HG02870 (cell line): ENCODE results near the gene POU2AF3.
"Not testable (repeated sequence)": the region's sequence is repeated elsewhere in the genome, so short reads cannot be mapped to it uniquely, and the experiment has no call there.

ENCODE experiments used
- ATAC-seq: cut with Tn5 transposase; IDR thresholded peaks from one replicate; pipeline ENCODE4 v1.9.1; 2021; ENCODE audit warnings: mild to moderate bottlenecking, moderate library complexity; ENCODE audit not compliant: unreplicated experiment

Gene POU2AF3

DNA sequence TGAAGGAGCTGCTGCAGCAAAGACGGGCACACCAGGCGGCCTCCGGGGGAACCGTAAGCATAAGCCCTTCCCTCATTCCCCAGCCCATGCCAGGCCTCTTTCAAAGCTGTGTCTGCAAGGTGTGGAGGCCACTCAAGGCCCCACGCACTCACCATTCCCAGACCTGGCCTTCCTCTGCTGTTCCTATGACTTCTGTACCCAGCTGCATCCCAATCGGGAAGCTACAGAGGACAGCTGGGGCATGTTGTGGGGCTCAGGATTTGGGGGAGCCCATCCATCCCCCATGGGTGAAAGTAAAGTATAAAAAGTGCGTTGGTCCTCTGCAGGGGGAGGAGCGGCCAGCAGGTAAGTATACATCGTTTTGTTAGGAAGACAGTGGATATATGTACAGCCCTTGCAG, 2.2 kb downstream of the POU2AF3 start:
- no peak for ATAC-seq

DNA sequence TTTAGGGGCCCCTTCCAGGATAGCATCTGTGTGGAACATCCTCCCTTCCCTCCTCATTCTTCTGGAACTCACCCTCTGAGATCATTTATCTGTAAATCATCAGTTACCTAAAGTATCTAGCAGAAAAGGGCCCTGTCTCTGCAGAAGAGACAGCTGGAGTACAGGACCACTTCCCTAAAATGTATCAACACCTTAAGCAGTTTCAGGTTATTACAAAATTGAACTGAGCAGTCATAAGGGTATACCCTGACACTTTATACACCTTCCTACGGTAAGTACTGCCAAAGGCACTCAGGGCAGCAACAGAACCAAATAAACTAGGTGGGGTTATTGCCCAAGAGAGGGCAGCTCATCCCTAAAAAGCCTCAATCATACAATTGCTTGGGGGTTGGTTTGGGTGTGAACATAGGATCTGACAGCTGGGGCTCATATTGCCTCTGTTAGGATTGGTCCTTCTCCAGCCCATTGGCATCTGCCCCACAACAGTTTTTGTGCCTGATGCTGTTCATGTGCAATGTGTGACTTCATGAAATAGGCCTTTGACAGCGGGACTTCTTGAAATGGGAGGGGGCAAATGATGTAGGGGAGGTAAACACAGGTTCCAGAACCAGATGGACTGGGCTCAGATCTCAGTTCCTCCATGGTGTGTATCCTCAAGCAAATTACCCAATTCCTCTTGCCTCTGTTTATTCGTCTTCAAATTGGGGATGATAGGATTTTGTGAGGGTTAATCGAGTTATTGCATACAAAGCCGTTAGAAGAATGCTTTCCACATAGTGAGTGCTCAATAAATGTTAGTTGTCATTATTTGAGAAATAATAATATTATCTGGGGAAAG, 2.9 kb downstream of the POU2AF3 start:
- peak; percentile 42 for ATAC-seq

DNA sequence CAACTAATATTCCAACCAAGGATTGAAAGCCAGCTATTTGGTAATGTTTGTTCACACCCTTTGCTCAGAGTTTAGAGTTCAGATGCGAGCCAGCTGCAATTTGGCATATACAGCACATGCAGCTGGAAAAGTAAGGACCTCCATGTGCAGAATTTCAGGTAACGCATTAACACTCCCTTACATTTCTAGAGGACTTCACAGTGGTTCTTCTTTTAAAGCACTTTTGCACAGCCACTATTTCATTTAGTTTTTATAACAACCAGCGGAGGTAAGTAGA, 3.4 kb downstream of the POU2AF3 start:
- no peak for ATAC-seq

DNA sequence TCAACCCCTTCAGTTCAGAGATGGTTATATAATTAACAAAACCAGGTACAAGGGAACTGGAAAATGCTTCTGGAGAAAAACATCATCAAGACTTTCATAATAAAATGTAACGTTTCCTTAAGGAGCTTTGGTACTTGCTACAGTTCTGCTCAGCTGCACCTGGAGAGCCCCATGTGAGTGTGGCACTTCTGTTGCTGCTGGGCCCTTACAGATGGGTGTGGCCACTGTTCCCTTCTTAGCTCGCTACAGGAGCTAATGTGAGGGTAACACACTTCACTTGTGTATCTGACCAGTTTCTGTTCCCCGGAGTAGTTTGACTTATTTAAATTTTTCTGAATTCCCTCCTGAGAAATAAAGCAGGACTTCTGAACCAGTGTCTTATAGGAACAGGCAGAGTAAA, 4.0 kb downstream of the POU2AF3 start:
- no peak for ATAC-seq

DNA sequence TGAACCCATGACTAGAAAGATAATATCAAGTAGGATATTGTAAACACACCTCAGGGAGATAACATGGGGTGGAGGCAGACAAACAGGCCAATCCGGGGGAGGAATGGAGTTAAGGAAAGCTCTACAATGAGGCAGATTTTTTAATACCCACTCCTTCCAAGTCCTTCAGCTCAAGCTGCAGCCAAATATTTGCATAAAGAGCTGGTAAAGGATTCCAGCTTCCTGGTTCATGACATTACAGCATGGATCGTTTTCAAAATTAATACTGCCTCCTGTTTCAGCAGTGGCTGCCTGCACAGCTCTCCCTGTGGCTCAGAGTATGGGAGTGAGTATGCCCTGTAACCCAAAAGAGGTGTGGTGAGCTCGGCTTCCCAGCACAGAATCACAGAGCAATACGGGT, 5.1 kb downstream of the POU2AF3 start:
- ATAC-seq, result no peak

DNA sequence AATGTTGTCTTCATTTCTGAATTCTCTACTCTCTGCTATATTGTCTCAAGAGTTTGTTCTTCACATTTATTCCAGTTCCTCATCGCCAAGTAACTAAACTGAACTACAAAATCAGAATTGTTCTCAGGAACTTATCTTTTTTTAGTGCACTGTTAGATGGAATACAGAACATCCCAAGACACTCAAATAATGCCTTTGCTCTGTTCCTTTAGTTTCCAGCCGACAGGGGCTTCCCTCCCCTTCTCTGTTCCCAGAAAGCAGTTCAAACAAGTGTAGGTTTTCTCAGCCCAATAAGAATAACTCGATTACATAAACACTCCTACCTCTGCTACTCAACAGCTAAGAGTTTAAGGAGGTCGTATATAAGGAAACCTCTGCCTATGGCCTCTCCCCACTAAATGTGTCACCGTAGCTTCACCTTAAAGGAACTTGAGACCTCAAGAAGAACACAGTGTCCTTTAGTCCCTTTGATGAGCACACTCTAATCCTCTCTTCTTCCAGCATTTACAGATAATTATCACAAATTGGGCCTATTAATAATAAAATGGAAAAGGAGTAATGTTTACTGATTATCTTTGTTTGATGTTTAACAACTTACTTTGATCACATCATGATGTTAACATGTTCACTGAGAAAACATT, 6.9 kb downstream of the POU2AF3 start:
- ATAC-seq, result no peak

DNA sequence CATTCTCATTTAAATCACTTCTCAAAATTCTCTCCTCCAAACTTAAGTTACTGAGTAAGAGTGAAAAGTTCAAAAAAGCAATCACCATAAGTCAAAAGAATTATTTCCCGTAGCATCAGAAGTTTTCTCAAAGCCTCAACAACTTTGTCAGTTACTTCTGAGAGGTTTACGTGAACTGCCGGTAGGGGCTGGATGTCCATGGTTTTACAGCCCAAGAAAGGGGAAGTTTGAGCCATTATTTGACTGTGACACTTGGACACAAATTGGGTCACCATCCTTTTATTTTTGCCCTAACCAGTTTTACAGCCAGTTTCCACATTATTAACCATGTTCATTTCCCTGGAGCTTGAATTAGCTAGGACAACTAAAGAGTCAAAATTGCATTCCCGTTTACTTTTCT, 7.5 kb downstream of the POU2AF3 start:
- ATAC-seq, result no peak

DNA sequence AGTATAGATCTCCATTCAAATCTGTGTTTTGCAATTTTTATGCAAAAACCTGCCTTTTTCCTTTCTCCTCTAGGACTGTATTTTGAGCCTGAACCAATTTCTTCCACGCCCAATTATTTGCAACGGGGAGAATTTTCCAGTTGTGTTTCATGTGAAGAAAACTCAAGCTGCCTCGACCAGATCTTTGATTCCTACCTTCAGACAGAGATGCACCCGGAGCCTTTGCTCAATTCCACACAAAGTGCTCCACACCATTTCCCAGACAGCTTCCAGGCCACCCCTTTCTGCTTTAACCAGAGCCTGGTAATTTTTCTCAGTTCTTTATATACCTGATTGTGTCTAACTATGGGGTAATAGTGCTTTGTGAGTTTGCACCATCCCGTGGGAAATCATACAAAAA, 8.0 kb downstream of the POU2AF3 start:
- ATAC-seq, result no peak

DNA sequence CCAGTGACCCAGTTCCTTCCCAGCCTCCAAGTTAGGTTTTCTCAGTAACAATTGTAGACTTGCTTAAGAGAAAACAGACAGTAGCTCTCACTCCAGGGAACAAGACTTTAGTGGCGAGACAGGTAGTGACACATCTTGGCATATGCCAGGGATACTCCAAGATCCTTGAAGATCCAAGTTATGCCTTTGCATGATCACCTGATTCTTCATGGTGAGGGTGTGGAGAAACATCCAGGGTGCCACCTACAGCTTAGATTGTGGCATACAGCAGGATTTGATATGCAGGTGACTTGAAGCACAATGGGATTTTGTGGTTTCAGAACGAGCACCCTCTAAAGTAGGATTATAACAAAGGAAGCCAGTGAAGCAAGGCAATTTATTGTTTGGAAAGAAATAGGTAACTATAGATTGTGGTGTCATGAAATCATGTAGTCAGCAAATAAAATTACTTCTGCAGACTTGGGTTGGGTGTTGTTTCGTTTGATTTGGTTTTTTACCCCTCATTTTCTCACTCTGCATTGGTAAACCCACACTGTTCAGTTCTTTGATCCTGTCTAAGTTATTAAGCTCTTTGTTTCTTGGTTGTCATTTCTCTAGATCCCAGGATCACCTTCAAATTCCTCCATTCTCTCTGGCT, 9.2 kb downstream of the POU2AF3 start:
- ATAC-seq, result no peak

DNA sequence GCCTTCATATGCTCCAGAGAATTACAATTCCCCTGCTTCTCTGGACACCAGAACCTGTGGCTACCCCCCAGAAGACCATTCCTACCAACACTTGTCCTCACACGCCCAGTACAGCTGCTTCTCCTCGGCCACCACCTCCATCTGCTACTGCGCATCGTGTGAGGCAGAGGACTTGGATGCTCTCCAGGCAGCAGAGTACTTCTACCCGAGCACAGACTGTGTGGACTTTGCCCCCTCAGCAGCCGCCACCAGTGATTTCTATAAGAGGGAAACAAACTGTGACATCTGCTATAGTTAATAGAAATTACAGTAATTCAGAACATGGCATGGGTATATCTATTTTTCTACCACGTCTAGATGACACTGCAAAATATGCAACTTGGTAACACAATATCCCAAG, 9.8 kb downstream of the POU2AF3 start:
- no peak for ATAC-seq

DNA sequence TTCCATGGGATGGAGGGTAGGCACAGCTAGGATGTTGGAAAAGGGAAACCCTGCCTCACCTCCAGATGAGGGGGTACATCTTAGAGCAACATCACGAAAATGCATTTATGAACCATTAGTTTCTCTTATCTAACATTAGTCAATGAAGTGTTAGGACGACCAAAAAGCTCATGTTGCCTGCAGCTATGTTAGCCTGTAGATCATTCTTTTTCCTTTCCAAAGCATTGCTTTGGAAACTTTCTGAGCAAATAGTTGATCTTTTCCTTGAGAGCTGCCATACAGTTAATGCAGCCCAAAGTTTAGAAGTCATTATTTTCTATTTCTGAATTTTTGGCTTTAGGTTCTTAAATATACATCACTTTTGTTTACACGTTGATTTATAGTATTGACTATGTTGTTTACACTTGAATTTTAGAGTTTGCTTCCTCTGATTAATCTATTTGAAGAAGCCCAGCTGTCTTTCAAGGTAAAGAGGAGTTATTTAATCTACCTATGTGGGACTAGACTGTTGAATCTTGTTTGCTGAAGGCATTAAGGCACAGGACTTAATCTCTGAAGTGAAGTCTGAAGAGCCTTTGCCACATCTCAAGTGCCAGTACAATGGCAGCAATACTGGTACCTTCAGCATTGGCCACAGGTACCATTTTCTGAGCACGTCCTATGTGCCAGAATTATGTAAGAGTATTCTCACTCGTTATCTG, 11.0 kb downstream of the POU2AF3 start:
- ATAC-seq, result no peak

DNA sequence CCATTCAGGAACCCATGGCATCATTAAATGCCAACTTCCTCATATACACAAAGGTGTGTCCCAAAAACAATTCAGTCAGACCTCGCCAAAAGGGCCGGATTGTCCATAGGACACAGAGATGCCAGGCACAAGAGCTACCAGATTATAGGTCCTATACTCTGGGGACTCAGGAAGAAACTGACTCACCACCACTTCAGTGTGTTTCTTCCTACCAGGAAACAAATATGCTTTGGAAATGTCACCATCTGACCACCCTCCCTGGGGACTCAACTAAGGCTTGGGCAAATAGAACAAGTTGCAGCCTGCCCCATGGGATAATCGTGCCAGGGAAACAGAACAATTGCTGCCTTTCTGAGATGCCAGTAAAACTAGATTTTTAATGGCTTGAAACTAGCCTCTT, 11.7 kb downstream of the POU2AF3 start:
- no peak for ATAC-seq

DNA sequence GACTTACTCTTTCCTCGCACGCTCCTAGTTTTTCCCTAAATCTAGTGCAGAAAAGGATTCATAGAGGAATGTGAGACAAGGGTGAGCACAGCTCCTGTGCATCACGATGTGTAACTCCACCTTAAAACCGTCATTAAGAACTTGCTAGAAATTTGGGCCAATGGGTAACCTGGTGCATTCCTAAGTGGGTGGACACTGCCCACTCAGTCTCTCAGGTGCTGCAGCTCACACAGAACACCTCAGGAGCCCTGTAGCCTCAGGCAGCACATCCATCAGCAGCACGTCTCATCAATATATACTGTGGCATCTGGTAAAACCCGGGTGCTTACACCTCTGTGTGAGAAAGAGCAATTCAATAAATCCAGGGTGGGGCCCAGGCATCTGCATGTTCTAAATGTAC, 12.4 kb downstream of the POU2AF3 start:
- ATAC-seq, result no peak

DNA sequence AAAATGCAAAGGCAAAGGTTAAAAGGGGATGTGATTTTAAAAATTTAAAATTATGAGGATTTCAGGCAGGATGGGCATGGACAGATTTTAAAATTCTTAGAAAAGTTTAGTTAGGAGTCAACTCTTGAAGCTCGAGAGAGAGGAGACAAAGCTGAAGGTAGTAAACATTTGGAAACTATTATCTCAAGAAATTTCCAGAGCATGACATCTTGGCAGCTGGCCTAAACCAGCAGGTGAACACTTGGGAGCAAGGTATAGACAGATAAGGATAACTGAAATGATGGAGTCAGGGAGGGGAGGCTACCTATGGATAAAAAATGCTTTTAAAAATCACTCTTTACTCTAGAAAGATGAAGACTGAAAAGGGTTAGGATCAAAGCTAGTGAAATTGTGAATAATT, 13.7 kb downstream of the POU2AF3 start:
- ATAC-seq, result no peak

DNA sequence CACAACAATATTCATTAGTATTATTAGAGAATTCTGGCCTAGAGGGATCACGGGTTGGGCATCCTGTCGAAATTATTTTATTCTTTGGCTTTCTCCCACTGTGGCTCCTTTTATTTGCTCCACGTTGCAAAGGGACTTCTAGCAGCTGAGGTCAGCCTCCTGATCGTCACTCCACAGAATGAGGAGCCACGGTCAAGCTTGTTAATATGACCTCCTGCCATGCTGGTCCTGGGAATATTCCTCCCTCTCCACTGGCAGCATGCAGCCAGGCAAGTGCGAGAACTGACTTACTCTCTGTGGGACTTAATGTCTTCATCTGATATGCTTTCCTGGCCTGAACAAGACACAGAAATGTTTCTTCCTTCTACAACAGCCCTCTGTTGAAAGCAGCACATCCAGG, 20.9 kb downstream of the POU2AF3 start:
- no peak for ATAC-seq

DNA sequence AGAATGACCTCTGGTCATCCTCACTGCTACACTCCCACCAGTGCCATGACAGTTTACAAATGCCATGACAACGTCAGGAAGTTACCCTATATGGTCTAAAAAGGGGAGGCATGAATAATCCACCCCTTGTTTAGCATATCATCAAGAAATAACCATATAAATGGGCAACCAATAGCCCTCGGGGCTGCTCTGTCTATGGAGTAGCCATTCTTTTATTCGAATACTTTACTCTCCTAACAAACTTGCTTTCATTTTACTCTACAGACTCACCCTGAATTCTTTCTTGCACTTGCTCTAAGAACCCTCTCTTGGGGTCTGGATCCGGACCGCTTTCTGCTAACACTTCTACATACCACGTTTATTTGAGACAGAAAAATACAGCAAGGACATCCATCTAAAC, 21.9 kb downstream of the POU2AF3 start:
- not testable (repeated sequence) for ATAC-seq

DNA sequence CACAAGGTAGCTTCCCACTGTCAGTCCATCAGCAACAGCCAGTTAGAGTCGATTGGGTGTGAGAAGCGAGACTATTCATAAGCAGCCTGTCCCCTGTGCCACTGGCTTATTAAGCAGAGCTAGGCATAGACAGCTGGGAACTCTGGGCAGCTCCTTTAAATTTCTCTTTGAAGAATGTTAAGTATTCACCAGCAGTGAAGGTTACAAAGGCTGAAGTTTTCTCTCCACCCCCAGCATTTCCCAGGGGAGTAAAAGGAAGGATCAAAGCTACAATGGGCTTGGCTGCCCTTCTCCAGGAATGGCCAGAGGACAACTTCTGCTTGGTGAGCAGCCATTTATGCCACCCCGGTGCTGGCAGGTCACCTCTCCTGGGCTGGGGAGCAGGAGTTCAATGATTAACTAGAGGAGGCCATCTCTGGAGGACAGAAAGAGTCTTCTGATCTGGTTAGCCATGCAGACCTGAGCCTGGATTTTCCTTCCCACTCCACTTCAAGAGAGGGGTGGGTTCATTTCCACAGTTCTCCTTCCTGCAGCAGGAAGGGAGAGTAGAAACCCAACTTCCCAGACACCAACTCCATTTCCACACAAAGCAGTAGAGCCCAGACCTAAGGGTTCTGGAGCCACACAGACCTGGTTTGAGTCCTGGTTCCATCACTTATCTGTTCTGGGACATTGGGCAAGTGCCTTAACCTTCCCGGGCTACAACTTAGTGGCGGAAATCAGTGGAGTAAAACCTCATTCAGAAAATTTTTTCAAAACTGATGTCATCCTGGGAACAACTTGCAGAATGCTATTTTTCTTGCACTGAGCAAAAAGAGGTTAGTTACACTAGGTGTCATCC, 22.6 kb downstream of the POU2AF3 start:
- no peak for ATAC-seq

DNA sequence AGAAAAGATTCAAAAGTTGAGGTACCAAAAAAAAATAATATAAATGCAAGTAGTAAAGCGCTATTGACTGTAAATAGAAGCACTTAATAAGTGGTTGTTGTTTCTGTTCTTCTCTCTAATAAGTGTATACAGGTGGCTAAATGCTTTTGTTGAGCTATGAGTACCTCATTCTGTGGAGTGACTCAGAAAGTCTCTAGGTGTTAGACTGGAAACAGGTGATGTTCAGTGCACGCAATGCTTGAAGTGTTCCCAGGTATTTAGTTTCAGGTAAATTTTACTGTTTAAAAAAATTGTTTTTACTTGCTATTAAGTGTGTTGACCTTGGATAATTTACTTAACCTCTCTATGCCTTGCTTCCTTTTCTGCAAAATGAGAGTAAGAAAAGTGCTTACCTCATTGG, 24.2 kb downstream of the POU2AF3 start:
- no peak for ATAC-seq

DNA sequence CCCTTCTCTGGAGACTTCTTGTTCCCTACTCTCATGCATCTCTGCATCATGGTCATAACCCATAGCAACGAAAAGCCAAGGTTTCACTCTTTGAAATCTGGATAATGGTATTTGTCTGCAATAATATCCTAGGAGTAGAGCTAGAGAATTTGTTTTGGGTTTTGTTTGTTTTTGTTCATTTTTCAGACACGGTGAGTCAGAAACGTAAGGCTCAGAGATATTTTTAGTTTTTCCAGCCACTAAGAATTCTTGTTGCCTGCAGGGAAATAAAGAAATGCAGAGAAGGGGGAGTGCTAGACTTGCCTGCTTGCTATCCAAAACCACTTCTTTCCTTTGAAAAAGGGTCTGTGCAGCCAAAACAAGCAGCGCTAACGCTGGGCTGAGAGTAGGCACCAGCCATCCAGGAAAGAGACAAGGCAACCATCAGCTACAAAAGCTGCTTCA, 26.0 kb downstream of the POU2AF3 start:
- ATAC-seq, result no peak

DNA sequence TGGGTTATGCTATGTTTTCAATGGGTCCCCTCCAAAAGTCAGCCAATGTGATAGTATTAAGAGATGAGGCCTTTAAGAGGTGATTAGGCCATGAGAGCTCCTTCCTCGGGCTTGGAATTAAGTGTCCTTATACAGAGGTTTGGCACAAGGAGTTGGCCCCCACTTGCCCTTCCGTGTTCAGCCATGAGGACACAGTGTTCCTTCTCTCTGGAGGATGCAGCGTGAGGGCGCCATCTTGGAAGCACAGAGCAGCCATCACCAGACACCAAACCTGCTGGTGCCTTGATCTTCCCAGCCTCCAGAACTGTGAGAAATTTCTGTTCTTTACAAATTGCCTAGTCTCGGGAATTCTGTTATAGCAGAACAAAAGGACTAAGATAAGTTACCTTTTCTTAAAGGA, 26.9 kb downstream of the POU2AF3 start:
- no peak for ATAC-seq

DNA sequence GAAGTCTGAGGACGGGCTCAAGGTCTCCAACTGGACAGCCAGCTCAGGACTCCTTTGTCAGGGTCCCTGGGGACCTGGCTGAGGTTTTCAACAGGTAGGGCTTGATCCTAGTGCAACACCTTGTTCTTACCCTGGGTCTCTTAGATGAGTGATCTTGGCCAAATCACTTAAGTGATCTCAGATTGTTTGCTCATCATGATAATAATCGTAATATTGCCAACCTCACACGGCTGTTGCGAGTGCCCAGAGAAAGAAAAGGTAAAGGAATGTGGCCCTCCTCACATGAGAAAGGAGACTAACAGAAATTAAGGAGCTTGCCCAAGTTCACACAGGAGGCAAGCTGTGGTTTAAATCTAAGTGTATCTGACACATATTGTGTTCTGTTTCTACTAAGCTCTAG, 28.5 kb downstream of the POU2AF3 start:
- ATAC-seq, result no peak
